GM21423 (cell line): Measurements from ENCODE around the gene PRXL2A.

ENCODE experiments used
- ATAC-seq: cut with Tn5 transposase; IDR thresholded peaks from one replicate; pipeline ENCODE4 v1.9.1; 2021; ENCODE audit warnings: mild to moderate bottlenecking, moderate library complexity; ENCODE audit not compliant: unreplicated experiment

PRXL2A gene

GRCh38 chr10:80443531-80443974, 35.2 kb downstream of the PRXL2A start:
- peak; percentile 58 for ATAC-seq

DNA sequence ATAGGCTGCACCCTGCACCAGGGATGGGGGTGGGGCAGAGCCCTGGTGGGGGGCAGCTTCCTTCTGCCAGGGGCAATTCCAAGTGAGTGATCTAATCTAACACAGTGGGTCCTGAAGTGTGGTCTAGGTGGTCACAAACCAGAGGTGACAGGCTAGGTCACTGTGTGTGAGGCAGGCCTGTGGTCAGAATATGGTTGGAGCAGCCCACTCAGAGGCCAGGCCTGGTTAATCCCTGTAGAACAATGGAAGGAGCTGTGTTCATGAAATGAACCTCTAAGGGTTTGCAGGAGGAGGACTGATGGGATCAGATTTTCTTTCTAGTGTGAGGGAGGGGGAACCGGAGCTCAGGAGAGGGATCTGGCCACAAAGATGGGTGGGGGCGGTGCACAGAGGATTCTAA, 35.8 kb downstream of the PRXL2A start:
- ATAC-seq: peak; percentile 3

DNA sequence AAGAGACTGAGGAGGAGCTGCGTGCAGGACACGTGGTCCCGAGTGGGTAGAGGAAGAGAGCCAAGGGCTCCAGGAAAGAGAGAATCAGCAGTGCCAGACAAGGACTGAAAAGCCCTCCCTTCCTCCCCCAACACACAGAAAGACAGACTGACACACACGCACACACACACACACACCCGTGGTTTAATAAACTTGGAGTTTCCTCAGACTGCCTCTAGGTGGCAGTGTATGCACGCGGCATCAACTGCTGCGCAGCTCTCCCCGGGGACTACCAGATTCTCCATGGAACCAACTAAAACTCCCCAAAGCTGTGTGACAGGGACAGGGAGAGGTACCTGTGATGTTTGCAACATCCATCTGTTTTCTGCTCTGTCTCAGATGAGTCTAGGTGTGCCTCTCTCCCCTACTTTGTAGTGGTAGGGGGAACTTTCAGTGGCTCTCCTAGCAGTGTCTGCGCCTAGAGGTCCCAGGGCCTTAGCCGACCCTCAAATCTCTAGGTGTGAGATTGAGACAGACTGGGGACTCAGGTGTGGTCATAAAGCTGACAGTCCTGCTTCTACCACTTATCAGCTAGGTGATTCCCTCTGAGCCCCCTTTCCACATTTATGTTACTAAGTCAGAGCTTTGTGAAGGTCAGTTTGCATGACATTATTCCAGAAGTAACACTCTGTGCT, 36.4 kb downstream of the PRXL2A start:
- peak; percentile 65 for ATAC-seq

- ATAC-seq: no peak
Observed at GRCh38 chr10:80447436-80448190, 39.3 kb downstream of the PRXL2A start.

DNA sequence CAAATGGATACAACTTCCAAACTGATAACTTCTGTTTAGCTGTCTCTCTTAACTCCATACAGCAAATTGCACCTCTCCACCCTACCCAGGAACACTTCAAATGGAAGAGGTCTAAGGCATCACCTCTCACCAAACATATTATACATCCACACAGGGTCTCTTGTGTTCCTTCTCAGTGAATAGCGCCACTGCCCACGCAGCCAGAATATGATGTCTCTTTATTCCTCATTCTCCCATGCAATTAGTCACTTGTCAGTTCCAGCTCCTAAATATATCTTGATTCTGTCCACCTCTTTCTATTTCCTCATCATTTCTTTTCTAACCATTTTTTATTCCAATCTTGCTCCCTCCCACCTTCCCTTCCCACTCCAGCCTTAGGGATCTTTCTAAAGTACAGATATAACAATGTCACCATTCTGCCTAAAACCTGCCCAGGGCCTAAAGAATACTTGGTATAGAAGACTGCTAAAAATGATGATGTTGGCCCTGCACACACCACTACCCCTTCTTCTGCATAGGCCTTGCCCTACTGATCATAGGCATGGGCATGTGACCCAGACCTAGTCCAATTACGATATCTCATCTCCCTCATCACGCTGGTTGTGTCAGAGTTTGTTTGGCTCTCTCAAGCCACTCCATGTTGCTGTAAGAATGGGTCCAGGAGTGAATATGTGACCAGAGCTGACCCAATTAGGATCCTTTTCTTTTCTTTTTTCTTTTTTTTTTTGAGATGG, 40.0 kb downstream of the PRXL2A start:
- ATAC-seq: no peak

DNA sequence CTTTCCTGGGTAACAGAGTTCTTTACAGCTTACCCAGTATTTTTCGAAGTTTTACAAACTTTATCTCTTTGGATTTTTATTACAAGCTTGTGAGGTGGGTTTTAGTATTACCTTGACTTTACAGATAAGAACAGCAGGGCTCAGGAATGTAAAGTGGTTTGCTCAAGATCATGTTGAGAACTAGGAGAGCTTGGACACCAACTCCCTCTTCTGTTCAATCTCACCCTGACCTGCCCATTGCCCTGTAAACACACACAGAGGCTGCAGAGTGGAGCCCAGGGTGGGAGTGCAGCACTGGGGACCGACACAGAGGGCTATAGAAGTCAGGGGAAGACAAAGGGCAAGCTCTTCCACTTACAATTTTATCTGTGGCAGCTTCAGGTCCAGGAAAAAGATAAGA, 41.2 kb downstream of the PRXL2A start:
- no peak for ATAC-seq

GRCh38 chr10:80451132-80451531, 42.8 kb downstream of the PRXL2A start:
- ATAC-seq: no peak

GRCh38 chr10:80452069-80452468, 43.7 kb downstream of the PRXL2A start:
- no peak for ATAC-seq

GRCh38 chr10:80452640-80453039, 44.3 kb downstream of the PRXL2A start:
- no peak for ATAC-seq

- ATAC-seq: no peak
Observed at GRCh38 chr10:80453056-80453841, 44.9 kb downstream of the PRXL2A start.

DNA sequence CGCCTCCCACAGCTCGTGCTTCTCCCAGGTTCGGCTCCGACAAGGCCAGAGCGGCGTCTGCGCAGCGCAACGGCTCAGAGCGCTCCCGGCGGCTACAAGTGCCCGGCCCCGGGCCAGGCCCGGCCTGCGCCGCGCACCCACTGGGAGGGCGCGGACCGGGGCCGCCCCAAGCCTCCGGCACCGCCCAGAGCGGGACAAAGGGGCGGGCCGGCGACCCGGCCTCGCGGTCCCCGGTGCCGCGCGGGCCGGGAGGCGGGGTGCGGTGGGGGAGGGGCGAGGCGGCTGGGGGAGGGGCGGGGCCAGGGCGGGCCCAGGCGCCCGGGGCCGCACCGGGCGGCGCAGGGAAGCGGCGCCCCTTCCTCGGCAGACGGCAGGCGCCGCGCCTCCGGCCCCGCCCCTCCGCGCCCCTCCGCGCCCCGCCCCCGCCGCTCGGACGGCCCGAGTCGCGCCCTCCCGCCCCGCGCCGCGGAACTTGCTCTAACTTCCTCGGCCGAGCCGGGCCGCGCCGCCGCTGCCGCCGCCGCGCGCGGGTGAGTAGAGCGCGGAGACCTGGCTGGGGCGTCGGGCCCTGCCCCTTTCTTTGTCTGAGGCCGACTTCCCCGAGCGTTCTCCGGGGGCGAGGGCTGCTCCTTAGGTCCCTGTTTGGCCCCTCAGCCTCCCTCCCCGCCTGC, 45.6 kb downstream of the PRXL2A start, which contains the start of gene TSPAN14:
TSS of gene TSPAN14 (plus strand) at position 469 of the 671 bp plus-strand sequence. CDS start 34,924 bp downstream, outside the sequence.
- peak; percentile 59 for ATAC-seq

- peak; percentile 18 for ATAC-seq
Observed at GRCh38 chr10:80454513-80455460, 46.4 kb downstream of the PRXL2A start.

GRCh38 chr10:80455461-80456349, 47.4 kb downstream of the PRXL2A start:
- ATAC-seq: no peak

- no peak for ATAC-seq
Observed at GRCh38 chr10:80457554-80458262, 49.4 kb downstream of the PRXL2A start.

- no peak for ATAC-seq
Observed at GRCh38 chr10:80458263-80458625, 49.9 kb downstream of the PRXL2A start.

DNA sequence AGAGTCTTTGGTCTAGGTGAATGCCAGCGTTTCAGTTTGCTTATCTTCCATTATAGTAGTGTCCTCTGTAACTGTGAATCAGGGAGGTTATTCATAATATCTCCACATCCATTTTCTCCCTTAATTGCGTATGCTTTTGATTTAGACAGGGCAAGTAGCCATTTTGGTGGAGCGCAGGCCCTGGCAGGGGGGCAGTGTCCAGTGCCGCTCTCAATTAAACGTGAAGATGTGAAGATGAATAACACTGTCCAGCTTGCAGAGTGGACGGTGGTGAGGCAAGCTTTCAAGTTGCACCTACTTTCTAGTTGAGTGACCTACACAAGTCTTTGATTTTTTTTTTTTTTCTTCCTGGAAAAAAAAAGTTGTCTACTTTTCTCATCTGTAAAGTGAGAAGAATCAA, 50.3 kb downstream of the PRXL2A start:
- no peak for ATAC-seq

DNA sequence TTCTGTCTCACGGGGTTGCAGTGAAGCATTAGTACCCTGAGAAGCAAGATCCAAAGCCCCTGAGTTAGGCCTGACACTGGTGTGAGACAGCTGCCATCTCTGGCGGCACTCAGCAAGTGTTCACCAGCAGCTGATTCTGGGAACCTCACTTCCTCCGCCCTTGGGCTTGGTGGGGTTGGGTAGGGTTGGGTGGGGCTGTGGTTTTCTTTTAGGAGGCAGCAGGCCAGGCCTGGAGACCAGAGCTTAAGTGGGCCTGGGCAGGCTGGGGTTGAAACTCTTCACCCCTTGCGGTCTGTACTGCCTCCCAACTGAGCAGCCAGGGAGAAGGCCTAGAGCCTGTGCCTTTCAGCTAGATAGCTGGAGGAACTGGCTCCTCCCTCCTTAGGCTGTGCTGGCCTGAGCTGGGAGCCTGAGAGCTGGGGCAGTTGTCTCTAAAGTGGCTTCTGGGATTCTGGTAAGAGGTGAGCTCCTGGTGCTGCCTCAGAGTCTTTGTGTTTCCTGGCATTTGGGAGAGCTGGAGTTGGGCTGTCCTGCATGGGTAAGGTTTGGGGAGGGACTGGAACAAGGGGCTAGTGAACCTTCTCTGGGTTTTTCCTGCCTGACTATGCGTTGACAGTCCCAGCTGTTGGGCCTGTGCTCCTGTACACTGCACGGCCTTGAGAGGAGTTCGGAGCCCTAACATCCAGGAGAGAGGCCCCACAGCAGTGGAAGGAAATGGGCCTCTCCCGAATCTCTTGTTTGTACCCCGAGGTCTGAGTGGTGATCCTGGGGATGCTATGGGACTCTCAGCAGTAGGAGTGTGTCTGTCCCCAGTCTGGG, 50.9 kb downstream of the PRXL2A start:
- peak; percentile 47 for ATAC-seq
